Breast epithelium (tissue), 3 donors: ENCODE data around the gene COL17A1.

Experiments
- POLR2A ChIP-seq: fragments of 450-650 bp; IDR thresholded peaks from one replicate; pipeline ENCODE4 v1.6.1; 2016; ENCODE audit warnings: antibody characterized with exemption, mild to moderate bottlenecking, moderate library complexity
- POLR2AphosphoS5 ChIP-seq, 3 donors: sonication (generic); formaldehyde crosslinking; IDR thresholded peaks; one replicate each; pipeline ENCODE4 v1.6.1; 2017; ENCODE audit warnings: antibody characterized with exemption in 3 of 3
- TF ChIP-seq, protein P1 (sequence below), 3 donors: fragments of 450-650 bp; IDR thresholded peaks; one replicate each; pipeline ENCODE4 v1.5.1; 2016 to 2017; ENCODE audit warnings: antibody characterized with exemption in 3 of 3, mild to moderate bottlenecking in 3 of 3, moderate library complexity in 3 of 3

GRCh38 chr10:103990531-103990930, 95.1 kb downstream of the COL17A1 start:
- TF ChIP-seq, protein P1, sequence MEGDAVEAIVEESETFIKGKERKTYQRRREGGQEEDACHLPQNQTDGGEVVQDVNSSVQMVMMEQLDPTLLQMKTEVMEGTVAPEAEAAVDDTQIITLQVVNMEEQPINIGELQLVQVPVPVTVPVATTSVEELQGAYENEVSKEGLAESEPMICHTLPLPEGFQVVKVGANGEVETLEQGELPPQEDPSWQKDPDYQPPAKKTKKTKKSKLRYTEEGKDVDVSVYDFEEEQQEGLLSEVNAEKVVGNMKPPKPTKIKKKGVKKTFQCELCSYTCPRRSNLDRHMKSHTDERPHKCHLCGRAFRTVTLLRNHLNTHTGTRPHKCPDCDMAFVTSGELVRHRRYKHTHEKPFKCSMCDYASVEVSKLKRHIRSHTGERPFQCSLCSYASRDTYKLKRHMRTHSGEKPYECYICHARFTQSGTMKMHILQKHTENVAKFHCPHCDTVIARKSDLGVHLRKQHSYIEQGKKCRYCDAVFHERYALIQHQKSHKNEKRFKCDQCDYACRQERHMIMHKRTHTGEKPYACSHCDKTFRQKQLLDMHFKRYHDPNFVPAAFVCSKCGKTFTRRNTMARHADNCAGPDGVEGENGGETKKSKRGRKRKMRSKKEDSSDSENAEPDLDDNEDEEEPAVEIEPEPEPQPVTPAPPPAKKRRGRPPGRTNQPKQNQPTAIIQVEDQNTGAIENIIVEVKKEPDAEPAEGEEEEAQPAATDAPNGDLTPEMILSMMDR (IDR thresholded peaks at IDR 0.05): no peak
- no peak for TF ChIP-seq POLR2A
- TF ChIP-seq POLR2AphosphoS5 (IDR thresholded peaks at IDR 0.05): no peak
